Measurements from ENCODE around the gene GLIS1.

GLIS1 gene

GRCh38 chr1:53620061-53620855, 118.7 kb downstream of the GLIS1 start:
- Histone ChIP-seq H3K27me3 (ENCODE audit: insufficient read depth, low read length, poor library complexity, severe bottlenecking) (no peaks in the 10 kb centered on the region), H4K20me1 (ENCODE audit: insufficient read depth, low read length, poor library complexity, severe bottlenecking) (no peaks in the 10 kb centered on the region), H3K9ac (ENCODE audit: low read depth, low read length, poor library complexity, severe bottlenecking) (no peak overlapping the region), H2AFZ (ENCODE audit: low read length) (no peak overlapping the region), H3K9me3 (ENCODE audit: insufficient read depth, low read depth, low read length) (no peaks in the 10 kb centered on the region), H3F3A (ENCODE audit: low read depth) (no peaks in the 10 kb centered on the region), H3K4me3 (ENCODE audit: low read length, poor library complexity, severe bottlenecking) (no peak overlapping the region), H3K79me2 (ENCODE audit: insufficient read depth, low read length) (no peaks in the 10 kb centered on the region), H3K4me2 (ENCODE audit: low read depth, low read length, poor library complexity, severe bottlenecking) (no peak overlapping the region), H3K9me2 (replicated peaks; ENCODE audit: low read depth, low read length) (no peaks in the 10 kb centered on the region), H3K36me3 (ENCODE audit: insufficient read depth, low read length) (no peaks in the 10 kb centered on the region), H3K4me1 (ENCODE audit: insufficient read depth, low read length, poor library complexity, severe bottlenecking) (peaks cover 10% of the 10 kb centered on the region)
- TF ChIP-seq, protein P1, sequence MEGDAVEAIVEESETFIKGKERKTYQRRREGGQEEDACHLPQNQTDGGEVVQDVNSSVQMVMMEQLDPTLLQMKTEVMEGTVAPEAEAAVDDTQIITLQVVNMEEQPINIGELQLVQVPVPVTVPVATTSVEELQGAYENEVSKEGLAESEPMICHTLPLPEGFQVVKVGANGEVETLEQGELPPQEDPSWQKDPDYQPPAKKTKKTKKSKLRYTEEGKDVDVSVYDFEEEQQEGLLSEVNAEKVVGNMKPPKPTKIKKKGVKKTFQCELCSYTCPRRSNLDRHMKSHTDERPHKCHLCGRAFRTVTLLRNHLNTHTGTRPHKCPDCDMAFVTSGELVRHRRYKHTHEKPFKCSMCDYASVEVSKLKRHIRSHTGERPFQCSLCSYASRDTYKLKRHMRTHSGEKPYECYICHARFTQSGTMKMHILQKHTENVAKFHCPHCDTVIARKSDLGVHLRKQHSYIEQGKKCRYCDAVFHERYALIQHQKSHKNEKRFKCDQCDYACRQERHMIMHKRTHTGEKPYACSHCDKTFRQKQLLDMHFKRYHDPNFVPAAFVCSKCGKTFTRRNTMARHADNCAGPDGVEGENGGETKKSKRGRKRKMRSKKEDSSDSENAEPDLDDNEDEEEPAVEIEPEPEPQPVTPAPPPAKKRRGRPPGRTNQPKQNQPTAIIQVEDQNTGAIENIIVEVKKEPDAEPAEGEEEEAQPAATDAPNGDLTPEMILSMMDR (conservative IDR thresholded peaks at IDR 0.05; ENCODE audit: low read length): no peak
- no peak for TF ChIP-seq EZH2phosphoT487 (IDR thresholded peaks at IDR 0.05; ENCODE audit: borderline replicate concordance)

DNA sequence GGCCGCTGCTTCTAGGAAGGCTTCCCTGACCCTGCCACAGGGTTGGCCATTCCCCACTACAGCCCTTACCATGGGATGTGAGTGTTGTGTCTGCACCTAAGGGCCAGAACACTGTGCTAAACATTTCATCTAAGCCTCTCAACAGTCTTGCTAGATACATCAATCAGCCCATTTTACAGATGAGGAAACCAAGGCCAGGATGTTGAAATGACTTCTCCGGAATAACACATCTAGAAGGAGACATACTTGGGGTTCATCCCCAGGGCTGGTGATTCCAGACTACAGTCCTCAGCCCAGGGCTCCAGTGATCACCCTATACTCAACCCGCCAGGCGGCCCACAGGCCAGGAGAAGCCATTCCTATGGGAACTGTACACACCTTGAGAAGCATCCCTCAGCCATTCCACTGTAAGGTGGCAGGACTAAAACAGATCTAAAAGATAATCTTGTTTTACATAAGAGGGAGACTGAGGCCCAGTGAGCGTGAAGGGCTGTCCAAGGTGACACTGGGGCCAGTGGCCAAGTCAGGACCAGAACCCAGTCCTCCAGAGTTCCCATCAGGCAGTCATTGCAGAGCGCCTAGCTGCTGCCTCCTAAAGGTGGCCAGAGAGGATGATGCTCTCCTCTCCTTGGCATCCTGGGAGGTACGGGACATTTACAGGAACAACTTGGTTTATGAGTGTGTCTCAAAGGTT, 119.5 kb downstream of the GLIS1 start:
- Histone ChIP-seq H3K9ac (ENCODE audit: low read depth, low read length, poor library complexity, severe bottlenecking) (no peak overlapping the region), H3K9me2 (replicated peaks; ENCODE audit: low read depth, low read length) (no peaks in the 10 kb centered on the region), H2AFZ (ENCODE audit: low read length) (no peak overlapping the region), H3K9me3 (ENCODE audit: insufficient read depth, low read depth, low read length) (no peaks in the 10 kb centered on the region), H3F3A (ENCODE audit: low read depth) (no peaks in the 10 kb centered on the region), H3K4me2 (ENCODE audit: low read depth, low read length, poor library complexity, severe bottlenecking) (no peak overlapping the region), H3K4me1 (ENCODE audit: insufficient read depth, low read length, poor library complexity, severe bottlenecking) (peaks cover 10% of the 10 kb centered on the region), H3K4me3 (ENCODE audit: low read length, poor library complexity, severe bottlenecking) (no peak overlapping the region), H4K20me1 (ENCODE audit: insufficient read depth, low read length, poor library complexity, severe bottlenecking) (no peaks in the 10 kb centered on the region), H3K79me2 (ENCODE audit: insufficient read depth, low read length) (no peaks in the 10 kb centered on the region), H3K36me3 (ENCODE audit: insufficient read depth, low read length) (no peaks in the 10 kb centered on the region), H3K27me3 (ENCODE audit: insufficient read depth, low read length, poor library complexity, severe bottlenecking) (no peaks in the 10 kb centered on the region)
- no peak for TF ChIP-seq EZH2phosphoT487 (IDR thresholded peaks at IDR 0.05; ENCODE audit: borderline replicate concordance)
- TF ChIP-seq, protein P1 (conservative IDR thresholded peaks at IDR 0.05; ENCODE audit: low read length): no peak

DNA sequence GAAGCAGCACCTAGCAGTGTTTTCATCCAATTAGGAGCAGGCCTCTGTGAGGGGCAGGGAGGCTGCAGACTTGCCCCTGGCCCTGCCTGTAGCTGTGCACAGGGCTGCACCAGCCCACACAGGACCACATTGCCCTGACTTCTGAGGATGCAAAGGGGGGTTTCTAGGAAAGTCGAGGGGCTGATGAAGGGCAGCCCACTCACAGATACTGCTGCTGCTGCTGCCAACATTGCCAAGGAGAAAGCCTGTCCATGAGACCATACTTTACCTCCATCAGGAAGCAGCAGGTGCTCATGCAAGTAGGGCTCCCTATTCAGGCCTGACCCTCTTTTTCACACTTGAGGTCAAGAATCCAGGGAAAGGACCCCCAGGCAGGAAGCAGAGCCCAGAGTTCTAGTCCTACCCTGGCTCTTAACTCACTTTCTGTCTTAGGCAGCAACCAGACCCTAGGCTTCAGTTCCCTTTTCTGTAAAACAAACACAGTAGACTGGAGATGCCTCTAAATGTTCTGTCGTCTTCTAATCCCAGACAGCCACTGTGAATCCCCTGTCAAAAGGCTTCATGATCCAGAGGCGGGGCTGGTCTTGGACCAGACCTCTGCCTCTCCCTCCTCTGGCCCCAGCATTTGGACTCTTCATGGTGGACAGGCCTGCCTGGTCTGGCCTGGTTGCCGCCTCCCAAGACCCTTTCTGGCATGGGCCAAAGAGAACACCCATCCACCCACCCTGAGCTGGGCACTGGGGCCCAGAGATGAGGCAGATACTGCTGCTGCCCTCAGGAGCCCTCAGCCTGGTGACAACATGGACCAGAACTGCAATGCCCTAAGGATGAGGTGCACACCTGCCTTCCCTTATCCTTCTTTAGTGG, 120.2 kb downstream of the GLIS1 start:
- Histone ChIP-seq H3K9me2 (replicated peaks; ENCODE audit: low read depth, low read length) (no peaks in the 10 kb centered on the region), H3K27me3 (ENCODE audit: insufficient read depth, low read length, poor library complexity, severe bottlenecking) (no peaks in the 10 kb centered on the region), H3F3A (ENCODE audit: low read depth) (no peaks in the 10 kb centered on the region), H4K20me1 (ENCODE audit: insufficient read depth, low read length, poor library complexity, severe bottlenecking) (no peaks in the 10 kb centered on the region), H3K36me3 (ENCODE audit: insufficient read depth, low read length) (no peaks in the 10 kb centered on the region), H3K4me1 (ENCODE audit: insufficient read depth, low read length, poor library complexity, severe bottlenecking) (peaks cover 10% of the 10 kb centered on the region), H3K9ac (ENCODE audit: low read depth, low read length, poor library complexity, severe bottlenecking) (peak overlapping the region; percentile 21), H2AFZ (ENCODE audit: low read length) (peak overlapping the region; percentile 23; the same call in 1 of the 2 replicates), H3K4me3 (ENCODE audit: low read length, poor library complexity, severe bottlenecking) (no peak overlapping the region), H3K9me3 (ENCODE audit: insufficient read depth, low read depth, low read length) (no peaks in the 10 kb centered on the region), H3K79me2 (ENCODE audit: insufficient read depth, low read length) (no peaks in the 10 kb centered on the region), H3K4me2 (ENCODE audit: low read depth, low read length, poor library complexity, severe bottlenecking) (no peak overlapping the region)
- TF ChIP-seq EZH2phosphoT487 (IDR thresholded peaks at IDR 0.05; ENCODE audit: borderline replicate concordance): no peak
- TF ChIP-seq, protein P1 (conservative IDR thresholded peaks at IDR 0.05; ENCODE audit: low read length): no peak
